Measurements from ENCODE around the gene KCNQ1. TPM values are rescaled to one million over a fixed set of nuclear protein-coding genes. Genes with fewer than 3 reads are reported as not detected.
A peak's percentile ranks its signal among the peaks of the same experiment; 100 is the strongest.

KCNQ1 gene
- total RNA-seq, 1 donor from 2014 or later: 4.8 TPM

DNA sequence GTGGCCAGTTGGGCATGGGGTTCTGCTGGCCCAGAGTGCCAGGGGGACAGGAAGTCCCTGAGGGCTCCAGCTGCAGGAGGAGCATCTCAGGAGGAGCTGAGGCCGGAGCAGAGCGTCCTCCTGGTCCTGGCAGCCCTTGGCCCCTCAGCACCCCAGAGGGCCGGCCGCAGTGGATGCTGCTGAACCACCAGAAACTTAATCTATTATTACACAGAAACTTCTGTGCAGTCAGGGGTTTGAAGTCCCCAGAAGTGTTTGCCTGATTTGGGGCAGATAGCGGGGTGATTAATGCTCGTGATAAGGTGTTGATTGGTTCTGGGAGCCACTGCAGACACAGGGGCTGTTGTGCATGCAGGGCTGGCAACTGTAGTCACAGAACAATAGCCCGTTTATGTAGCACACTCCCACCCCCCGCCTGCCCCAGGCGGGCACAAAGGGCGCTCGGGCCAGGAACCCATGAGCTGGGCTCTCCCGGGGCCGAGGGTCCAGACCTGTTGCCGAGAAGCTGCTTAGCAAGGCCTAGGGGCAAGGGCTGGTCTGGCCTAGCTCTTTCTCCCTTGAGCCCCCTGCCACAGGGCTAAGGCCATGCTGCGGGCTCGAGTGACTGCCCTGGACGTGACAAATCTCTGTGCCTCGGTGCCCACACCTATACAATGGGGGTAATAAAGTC is 284.0 kb downstream of the KCNQ1 start:
- peaks cover 41% of the 10 kb centered on the region for H3K4me1 Mint-ChIP-seq (ENCODE audit: unreplicated experiment)
- H3K27me3 Mint-ChIP-seq: no peaks in the 10 kb centered on the region
- no peak overlapping the region for H3K27ac Mint-ChIP-seq

GRCh38 chr11:2729841-2730240 is 285.0 kb downstream of the KCNQ1 start:
- H3K27me3 Mint-ChIP-seq: no peaks in the 10 kb centered on the region
- H3K9me3 Mint-ChIP-seq: no peaks in the 10 kb centered on the region
- no peaks in the 10 kb centered on the region for H3K36me3 Mint-ChIP-seq
- no peak overlapping the region for H3K4me3 Mint-ChIP-seq
- no peak for TF ChIP-seq CTCF (conservative IDR thresholded peaks at IDR 0.05)
- H3K4me1 Mint-ChIP-seq (ENCODE audit: unreplicated experiment): peaks cover 39% of the 10 kb centered on the region
- H3K27ac Mint-ChIP-seq: peak overlapping the region; percentile 55
- no peak for DNase-seq (ENCODE audit: extremely low spot score, unreplicated experiment)

More for the DNA sequence above, 284.0 kb downstream of the KCNQ1 start:
- Mint-ChIP-seq H3K4me3 (no peak overlapping the region), H3K9me3 (no peaks in the 10 kb centered on the region), H3K36me3 (no peaks in the 10 kb centered on the region)
- TF ChIP-seq CTCF (conservative IDR thresholded peaks at IDR 0.05): no peak
- no peak for DNase-seq (ENCODE audit: extremely low spot score, unreplicated experiment)

- Mint-ChIP-seq H3K4me1 (ENCODE audit: unreplicated experiment) (peaks cover 38% of the 10 kb centered on the region), H3K36me3 (no peaks in the 10 kb centered on the region), H3K9me3 (no peaks in the 10 kb centered on the region), H3K27ac (peak overlapping the region; percentile 55), H3K4me3 (no peak overlapping the region), H3K27me3 (no peaks in the 10 kb centered on the region)
- no peak for TF ChIP-seq CTCF (conservative IDR thresholded peaks at IDR 0.05)
- no peak for DNase-seq (ENCODE audit: extremely low spot score, unreplicated experiment)
These were observed 285.7 kb downstream of the KCNQ1 start for GRCh38 chr11:2730272-2731129.

GRCh38 chr11:2731130-2732125 is 286.6 kb downstream of the KCNQ1 start:
- no peak for DNase-seq (ENCODE audit: extremely low spot score, unreplicated experiment)
- TF ChIP-seq CTCF (conservative IDR thresholded peaks at IDR 0.05): no peak
- Mint-ChIP-seq H3K9me3 (no peaks in the 10 kb centered on the region), H3K4me1 (ENCODE audit: unreplicated experiment) (peaks cover 32% of the 10 kb centered on the region), H3K27ac (no peak overlapping the region), H3K4me3 (no peak overlapping the region), H3K27me3 (no peaks in the 10 kb centered on the region), H3K36me3 (no peaks in the 10 kb centered on the region)

GRCh38 chr11:2732261-2732939 is 287.6 kb downstream of the KCNQ1 start:
- no peaks in the 10 kb centered on the region for H3K9me3 Mint-ChIP-seq

More at GRCh38 chr11:2732261-2732939, 287.6 kb downstream of the KCNQ1 start:
- H3K36me3 Mint-ChIP-seq: no peaks in the 10 kb centered on the region
- H3K4me3 Mint-ChIP-seq: no peak overlapping the region
- no peak for TF ChIP-seq CTCF (conservative IDR thresholded peaks at IDR 0.05)
- no peaks in the 10 kb centered on the region for H3K27me3 Mint-ChIP-seq
- H3K4me1 Mint-ChIP-seq (ENCODE audit: unreplicated experiment): peaks cover 23% of the 10 kb centered on the region
- H3K27ac Mint-ChIP-seq: no peak overlapping the region
- DNase-seq (ENCODE audit: extremely low spot score, unreplicated experiment): no peak

Measured in type B pancreatic cell (in vitro differentiated cells).